ENCODE measurements around the gene SLC4A9. TPM values are rescaled to one million over a fixed set of nuclear protein-coding genes. Genes with fewer than 3 reads are reported as not detected.

Gene SLC4A9
- total RNA-seq, 1 experiment from 2014 or later, result 0.37 TPM

DNA sequence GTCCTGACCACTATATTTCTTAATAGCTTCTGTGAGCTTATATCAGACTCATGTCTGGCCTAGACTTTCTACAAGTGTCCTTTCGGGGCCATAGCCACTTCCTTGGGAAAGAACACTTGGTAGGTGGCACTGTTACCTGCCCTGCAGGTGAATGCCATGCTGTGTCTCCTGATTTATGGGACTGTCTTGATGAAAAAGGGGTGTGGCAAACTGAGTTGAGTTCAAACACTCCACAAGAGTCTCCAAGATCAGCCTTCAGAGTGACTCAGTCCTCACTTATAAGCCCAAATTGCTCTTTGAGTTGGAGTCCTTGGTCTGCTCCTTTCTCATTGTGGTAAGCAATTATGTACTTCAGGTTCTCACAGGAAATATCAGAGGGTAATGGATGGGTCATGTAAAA lies 31.7 kb downstream of the SLC4A9 start:
- H3K27me3 Mint-ChIP-seq (ENCODE audit: insufficient read depth, unreplicated experiment), result no peaks in the 10 kb centered on the region
- no peaks in the 10 kb centered on the region for H3K9me3 Mint-ChIP-seq (ENCODE audit: unreplicated experiment)
- H3K4me3 Mint-ChIP-seq (ENCODE audit: unreplicated experiment), result no peak overlapping the region
- no TSS peak for BruUV-seq (replicated peaks)
- H3K27ac Mint-ChIP-seq (ENCODE audit: low read depth, unreplicated experiment), result peak overlapping the region; percentile 35
- no peaks in the 10 kb centered on the region for H3K36me3 Mint-ChIP-seq (ENCODE audit: insufficient read depth, unreplicated experiment)
- ChIA-PET POLR2A (interaction anchor here (0.6 to 3.5 kb wide), 3 partner anchors 9 to 163 kb away, joined by 3 to 19 read pairs (median 4); partner anchors contain the start of gene ANKHD1), CTCF (interaction anchor here (0.6 to 3.9 kb wide), 4 partner anchors 11 to 247 kb away, joined by 3 to 35 read pairs (median 4); no protein-coding TSS in a partner anchor)
- TF ChIP-seq, protein P1, sequence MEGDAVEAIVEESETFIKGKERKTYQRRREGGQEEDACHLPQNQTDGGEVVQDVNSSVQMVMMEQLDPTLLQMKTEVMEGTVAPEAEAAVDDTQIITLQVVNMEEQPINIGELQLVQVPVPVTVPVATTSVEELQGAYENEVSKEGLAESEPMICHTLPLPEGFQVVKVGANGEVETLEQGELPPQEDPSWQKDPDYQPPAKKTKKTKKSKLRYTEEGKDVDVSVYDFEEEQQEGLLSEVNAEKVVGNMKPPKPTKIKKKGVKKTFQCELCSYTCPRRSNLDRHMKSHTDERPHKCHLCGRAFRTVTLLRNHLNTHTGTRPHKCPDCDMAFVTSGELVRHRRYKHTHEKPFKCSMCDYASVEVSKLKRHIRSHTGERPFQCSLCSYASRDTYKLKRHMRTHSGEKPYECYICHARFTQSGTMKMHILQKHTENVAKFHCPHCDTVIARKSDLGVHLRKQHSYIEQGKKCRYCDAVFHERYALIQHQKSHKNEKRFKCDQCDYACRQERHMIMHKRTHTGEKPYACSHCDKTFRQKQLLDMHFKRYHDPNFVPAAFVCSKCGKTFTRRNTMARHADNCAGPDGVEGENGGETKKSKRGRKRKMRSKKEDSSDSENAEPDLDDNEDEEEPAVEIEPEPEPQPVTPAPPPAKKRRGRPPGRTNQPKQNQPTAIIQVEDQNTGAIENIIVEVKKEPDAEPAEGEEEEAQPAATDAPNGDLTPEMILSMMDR (IDR thresholded peaks at IDR 0.05; ENCODE audit: unreplicated experiment), result no peak
- intact Hi-C loops (cut with micrococcal nuclease), result no loop called here
- H3K4me1 Mint-ChIP-seq (ENCODE audit: insufficient read depth, unreplicated experiment), result peaks cover 5% of the 10 kb centered on the region
- DNase-seq (ENCODE audit: unreplicated experiment), result no peak

- H3K4me1 Mint-ChIP-seq (ENCODE audit: insufficient read depth, unreplicated experiment), result peaks cover 5% of the 10 kb centered on the region
- no peak for DNase-seq (ENCODE audit: unreplicated experiment)
- no peak overlapping the region for H3K27ac Mint-ChIP-seq (ENCODE audit: low read depth, unreplicated experiment)
- H3K27me3 Mint-ChIP-seq (ENCODE audit: insufficient read depth, unreplicated experiment), result no peaks in the 10 kb centered on the region
- no peaks in the 10 kb centered on the region for H3K36me3 Mint-ChIP-seq (ENCODE audit: insufficient read depth, unreplicated experiment)
- ChIA-PET CTCF (interaction anchor here (0.5 to 3.9 kb wide), 7 partner anchors 8 to 155 kb away, joined by 3 to 35 read pairs (median 4); no protein-coding TSS in a partner anchor), POLR2A (interaction anchor here (0.6 to 1.2 kb wide), 7 partner anchors 9 to 154 kb away, joined by 3 to 6 read pairs (median 3); no protein-coding TSS in a partner anchor)
- H3K9me3 Mint-ChIP-seq (ENCODE audit: unreplicated experiment), result no peaks in the 10 kb centered on the region
- BruUV-seq (replicated peaks), result no TSS peak
- H3K4me3 Mint-ChIP-seq (ENCODE audit: unreplicated experiment), result no peak overlapping the region
- intact Hi-C loops (cut with micrococcal nuclease), result no loop called here
- TF ChIP-seq, protein P1 (IDR thresholded peaks at IDR 0.05; ENCODE audit: unreplicated experiment), result no peak
These were observed 33.7 kb downstream of the SLC4A9 start for GRCh38 chr5:140393738-140394137.

GRCh38 chr5:140398379-140398811 lies 38.4 kb downstream of the SLC4A9 start:
- DNase-seq (ENCODE audit: unreplicated experiment), result peak; percentile 47
- H3K4me3 Mint-ChIP-seq (ENCODE audit: unreplicated experiment), result no peak overlapping the region

More at GRCh38 chr5:140398379-140398811, 38.4 kb downstream of the SLC4A9 start:
- ChIA-PET CTCF (interaction anchor here (0.6 to 1.4 kb wide), 4 partner anchors 23 to 310 kb away, joined by 3 to 9 read pairs (median 4); no protein-coding TSS in a partner anchor), POLR2A (interaction anchor here (0.8 to 1.2 kb wide), 6 partner anchors 26 to 642 kb away, joined by 3 to 6 read pairs (median 4); partner anchors contain the start of genes IK and NDUFA2)
- H3K27ac Mint-ChIP-seq (ENCODE audit: low read depth, unreplicated experiment), result peak overlapping the region; percentile 73
- H3K27me3 Mint-ChIP-seq (ENCODE audit: insufficient read depth, unreplicated experiment), result no peaks in the 10 kb centered on the region
- peaks cover under 1% of the 10 kb centered on the region for H3K36me3 Mint-ChIP-seq (ENCODE audit: insufficient read depth, unreplicated experiment)
- H3K4me1 Mint-ChIP-seq (ENCODE audit: insufficient read depth, unreplicated experiment), result peaks cover under 1% of the 10 kb centered on the region
- H3K9me3 Mint-ChIP-seq (ENCODE audit: unreplicated experiment), result no peaks in the 10 kb centered on the region
- BruUV-seq (replicated peaks), result no TSS peak
- intact Hi-C loops (cut with micrococcal nuclease), result no loop called here
- TF ChIP-seq, protein P1 (IDR thresholded peaks at IDR 0.05; ENCODE audit: unreplicated experiment), result no peak

All from MCF 10A (cell line).